Right renal cortex interstitium (tissue), 3 donors: ENCODE results near the gene P2RY1. TPM values are rescaled to one million over a fixed set of nuclear protein-coding genes. Genes with fewer than 3 reads are reported as not detected.

Experiments used
- DNase-seq, 3 donors: peaks; one replicate each; pipeline ENCODE4 v3.0.0-alpha.2; 2013; ENCODE audit warnings: low read depth in 3 of 3, low spot score in 2 of 3
- polyA plus RNA-seq, 3 donors: library from polyadenylated mRNA; unstranded; fragments of 120-200 nt; gene quantifications; one replicate each; pipeline ENCODE4 v1.2.1, GENCODE V29; 2013; ENCODE audit not compliant: insufficient read length in 3 of 3

Gene P2RY1
- polyA plus RNA-seq = 1 to 10 TPM; 2.9 to 3.6 (median 3.1) TPM

GRCh38 chr3:152834776-152835600, at the start of gene P2RY1:
TSS of gene P2RY1 (plus strand) at chr3:152835131. CDS start at chr3:152835783, 652 bp downstream.
- DNase-seq = peak; percentile 48 to 67 (median 67)

- no peak for DNase-seq
Measured at GRCh38 chr3:152786977-152787681, 47.8 kb upstream of the P2RY1 start.

GRCh38 chr3:152790651-152791387, 44.1 kb upstream of the P2RY1 start:
- no peak for DNase-seq

GRCh38 chr3:152793969-152794368, 41.0 kb upstream of the P2RY1 start:
- DNase-seq = no peak

- DNase-seq = no peak
Measured at GRCh38 chr3:152797751-152798432, 37.0 kb upstream of the P2RY1 start.

GRCh38 chr3:152811974-152812760, 22.8 kb upstream of the P2RY1 start:
- no peak for DNase-seq

GRCh38 chr3:152817400-152817799, 17.5 kb upstream of the P2RY1 start:
- no peak for DNase-seq

- DNase-seq = no peak
Measured at GRCh38 chr3:152818027-152818426, 16.9 kb upstream of the P2RY1 start.

- no peak for DNase-seq
Measured at GRCh38 chr3:152823173-152823572, 11.8 kb upstream of the P2RY1 start.

- no peak for DNase-seq
Measured at GRCh38 chr3:152823781-152824180, 11.2 kb upstream of the P2RY1 start.

- DNase-seq = no peak
Measured at GRCh38 chr3:152825566-152825965, 9.4 kb upstream of the P2RY1 start.

GRCh38 chr3:152826476-152826875, 8.5 kb upstream of the P2RY1 start:
- DNase-seq = no peak

GRCh38 chr3:152827313-152827712, 7.6 kb upstream of the P2RY1 start:
- DNase-seq = no peak

- DNase-seq = no peak
Measured at GRCh38 chr3:152828075-152828840, 6.7 kb upstream of the P2RY1 start.

GRCh38 chr3:152830245-152830644, 4.7 kb upstream of the P2RY1 start:
- no peak for DNase-seq

- no peak for DNase-seq
Measured at GRCh38 chr3:152832046-152832445, 2.9 kb upstream of the P2RY1 start.

- no peak for DNase-seq
Measured at GRCh38 chr3:152833089-152833488, 1.8 kb upstream of the P2RY1 start.

- peak; percentile 44 to 53 (median 50) for DNase-seq
Measured at GRCh38 chr3:152834191-152834775, 648 bp upstream of the P2RY1 start.
